ENCODE measurements around the gene RABGAP1L. TPM values are rescaled to one million over a fixed set of nuclear protein-coding genes. Genes with fewer than 3 reads are reported as not detected.

RABGAP1L gene
- total RNA-seq, 3 donors from 2014 or later = 46.1 to 74.7 (median 59.2) TPM

GRCh38 chr1:174413632-174414031 is 254.3 kb downstream of the RABGAP1L start:
- no peak for TF ChIP-seq CTCF (IDR thresholded peaks at IDR 0.05)
- ATAC-seq (no peak), DNase-seq (no peak)
- intact Hi-C loops (cut with DNase I, micrococcal nuclease) = no loop called here
- H3K4me3 ChIP-seq = no peak overlapping the region
- H3K36me3 ChIP-seq (ENCODE audit: low read depth) = no peaks in the 10 kb centered on the region
- no peaks in the 10 kb centered on the region for H3K9me3 ChIP-seq
- no peaks in the 10 kb centered on the region for H3K4me1 ChIP-seq (ENCODE audit: low read depth)

GRCh38 chr1:174414203-174414602 is 254.9 kb downstream of the RABGAP1L start:
- intact Hi-C loops (cut with DNase I, micrococcal nuclease) = no loop called here
- no peak for DNase-seq
- H3K9me3 ChIP-seq = no peaks in the 10 kb centered on the region
- ATAC-seq = no peak
- H3K36me3 ChIP-seq (ENCODE audit: low read depth) = no peaks in the 10 kb centered on the region
- H3K4me3 ChIP-seq = no peak overlapping the region
- no peak for TF ChIP-seq CTCF (IDR thresholded peaks at IDR 0.05)
- H3K4me1 ChIP-seq (ENCODE audit: low read depth) = no peaks in the 10 kb centered on the region

- Histone ChIP-seq H3K4me1 (ENCODE audit: low read depth) (no peaks in the 10 kb centered on the region), H3K36me3 (ENCODE audit: low read depth) (no peaks in the 10 kb centered on the region), H3K4me3 (no peak overlapping the region), H3K9me3 (no peaks in the 10 kb centered on the region)
- ATAC-seq (no peak), DNase-seq (no peak)
- intact Hi-C loops (cut with DNase I, micrococcal nuclease) = no loop called here
- TF ChIP-seq CTCF (IDR thresholded peaks at IDR 0.05) = no peak
Observed at GRCh38 chr1:174415506-174415905, 256.2 kb downstream of the RABGAP1L start.

- ATAC-seq = no peak
- H3K4me1 ChIP-seq (ENCODE audit: low read depth) = no peaks in the 10 kb centered on the region
- H3K36me3 ChIP-seq (ENCODE audit: low read depth) = no peaks in the 10 kb centered on the region
- TF ChIP-seq CTCF (IDR thresholded peaks at IDR 0.05) = no peak
- H3K9me3 ChIP-seq = no peaks in the 10 kb centered on the region
- no peak overlapping the region for H3K4me3 ChIP-seq
- intact Hi-C loops (cut with DNase I, micrococcal nuclease) = no loop called here
- DNase-seq = no peak
Observed at GRCh38 chr1:174417921-174418320, 258.6 kb downstream of the RABGAP1L start.

GRCh38 chr1:174425121-174425520 is 265.8 kb downstream of the RABGAP1L start:
- Histone ChIP-seq H3K9me3 (no peaks in the 10 kb centered on the region), H3K4me3 (no peak overlapping the region), H3K36me3 (ENCODE audit: low read depth) (no peaks in the 10 kb centered on the region), H3K4me1 (ENCODE audit: low read depth) (no peaks in the 10 kb centered on the region)
- no peak for TF ChIP-seq CTCF (IDR thresholded peaks at IDR 0.05)
- intact Hi-C loops (cut with DNase I, micrococcal nuclease) = no loop called here
- ATAC-seq (no peak), DNase-seq (no peak)

GRCh38 chr1:174426153-174426552 is 266.8 kb downstream of the RABGAP1L start:
- no peak for TF ChIP-seq CTCF (IDR thresholded peaks at IDR 0.05)
- no peaks in the 10 kb centered on the region for H3K9me3 ChIP-seq
- no peak for ATAC-seq
- H3K4me3 ChIP-seq = no peak overlapping the region
- no peaks in the 10 kb centered on the region for H3K4me1 ChIP-seq (ENCODE audit: low read depth)
- H3K36me3 ChIP-seq (ENCODE audit: low read depth) = no peaks in the 10 kb centered on the region
- intact Hi-C loops (cut with DNase I, micrococcal nuclease) = no loop called here
- no peak for DNase-seq

All from mucosa of descending colon (tissue), 3 donors.